ENCODE results near the gene TRERF1. TPM values are rescaled to one million over a fixed set of nuclear protein-coding genes. Genes with fewer than 3 reads are reported as not detected.

TRERF1 gene
- total and polyA plus RNA-seq, 2 of the 4 experiments (the other 2 are of a cell fraction) = 6.3 to 9.9 TPM

GRCh38 chr6:42426191-42426590 lies 25.5 kb downstream of the TRERF1 start:
- Histone ChIP-seq H3K4me3 (ENCODE audit: insufficient read depth, low read depth, low read length) (no peak overlapping the region), H2BK120ac (ENCODE audit: low read depth, low read length) (no peak overlapping the region), H4K5ac (ENCODE audit: low read depth, low read length) (no peak overlapping the region), H2AFZ (replicated peaks; ENCODE audit: low read length, poor library complexity) (no peak overlapping the region), H2BK15ac (ENCODE audit: low read depth, low read length) (no peak overlapping the region), H3K14ac (replicated peaks; ENCODE audit: low read depth, low read length) (0 out of 2 replicates have a peak overlapping the region, but pooled peaks have one; percentile 40), H3K27me3 (ENCODE audit: control insufficient read depth, insufficient read depth, low read length) (no peaks in the 10 kb centered on the region), H4K20me1 (ENCODE audit: insufficient read depth, low read length) (peaks cover 32% of the 10 kb centered on the region), H3K79me1 (ENCODE audit: low read depth in 1 of 2, low read length in 2 of 2) (peaks cover 63 to 83% of the 10 kb centered on the region in 2 experiments), H3K27ac (ENCODE audit: insufficient read depth, low read length) (no peak overlapping the region), H3K9ac (ENCODE audit: low read depth, low read length) (no peak overlapping the region), H2AK5ac (ENCODE audit: low read depth, low read length) (no peak overlapping the region), H3K9me1 (ENCODE audit: insufficient read depth, low read length) (peaks cover 13% of the 10 kb centered on the region), H3K23ac (ENCODE audit: low read depth, low read length) (0 out of 2 replicates have a peak overlapping the region, but pooled peaks have one; percentile 24), H3K9me3 (ENCODE audit: control insufficient read depth, insufficient read depth, low read length) (no peaks in the 10 kb centered on the region), H3K56ac (ENCODE audit: extremely low read depth, insufficient read depth, low read length) (no peak overlapping the region), H2BK20ac (ENCODE audit: low read depth, low read length) (no peak overlapping the region), H3K4ac (ENCODE audit: low read depth, low read length) (no peak overlapping the region), H2AK9ac (replicated peaks; ENCODE audit: low read depth, low read length, poor library complexity) (no peak overlapping the region), H4K91ac (ENCODE audit: insufficient read depth, low read depth, low read length) (no peak overlapping the region), H3K18ac (ENCODE audit: low read depth, low read length) (no peak overlapping the region), H3K36me3 (ENCODE audit: control insufficient read depth, insufficient read depth, low read length) (no peaks in the 10 kb centered on the region; the same call in 1 of the 2 replicates), H3K4me1 (ENCODE audit: control insufficient read depth, insufficient read depth, low read length) (peaks cover 12% of the 10 kb centered on the region), H3K4me2 (ENCODE audit: low read depth, low read length) (no peak overlapping the region), H2BK5ac (ENCODE audit: low read depth, low read length, poor library complexity, severe bottlenecking) (no peak overlapping the region), H4K8ac (ENCODE audit: low read depth in 2 of 2, low read length in 2 of 2) (no peak overlapping the region)
- CTCF ChIA-PET = no interaction called here
- DNase-seq = no peak
- intact Hi-C loops (cut with micrococcal nuclease) = no loop called here
- ATAC-seq (ENCODE audit: low read depth) = no peak
- WGBS, 2 experiments (ENCODE audit: extremely low coverage in 2 of 2, insufficient read length in 1 of 2) = no CpG with 5 or more reads among the region's 2 CpGs
- POLR2A ChIA-PET (ENCODE audit: unreplicated experiment) = no interaction called here
- TF ChIP-seq FOS (IDR thresholded peaks at IDR 0.05; ENCODE audit: low read depth, low read length) = no peak
- no TSS peak for BruUV-seq (replicated peaks)
- dilution Hi-C loops (cut with HindIII; ENCODE audit: low sequenced_read_pairs, unreplicated experiment) = no loop called here
- in situ Hi-C loops (cut with MboI; ENCODE audit: low sequenced_read_pairs) = no loop called here

Data from IMR-90 (cell line).